Dendritic cell treated with granulocyte-macrophage colony-stimulating factor and Interleukin-4, amounts not matched to agents 40 ng/mL and 50 ng/mL, for 4 days (primary cell): ENCODE results near the gene USP2.

Source experiments
- H3K27ac Mint-ChIP-seq: one replicate; pipeline ENCODE4 v1.8.0; 2022; ENCODE audit warnings: mild to moderate bottlenecking, mixed read lengths
- H3K27me3 Mint-ChIP-seq: one replicate; pipeline ENCODE4 v1.8.0; 2022; ENCODE audit warnings: mild to moderate bottlenecking, mixed read lengths
- H3K36me3 Mint-ChIP-seq: one replicate; pipeline ENCODE4 v1.8.0; 2022; ENCODE audit warnings: low read depth, mixed read lengths
- H3K4me1 Mint-ChIP-seq: one replicate; pipeline ENCODE4 v1.8.0; 2022; ENCODE audit warnings: low read depth, mixed read lengths
- H3K4me3 Mint-ChIP-seq: one replicate; pipeline ENCODE4 v1.8.0; 2022; ENCODE audit warnings: mild to moderate bottlenecking, moderate library complexity, mixed read lengths
- H3K9me3 Mint-ChIP-seq: one replicate; pipeline ENCODE4 v1.8.0; 2022; ENCODE audit warnings: mixed read lengths
- intact Hi-C: fragments of 100-400 bp; cut with micrococcal nuclease; formaldehyde crosslinking; loops from one replicate; pipeline ENCODE4 v1.15.0; 2022

Gene USP2

DNA sequence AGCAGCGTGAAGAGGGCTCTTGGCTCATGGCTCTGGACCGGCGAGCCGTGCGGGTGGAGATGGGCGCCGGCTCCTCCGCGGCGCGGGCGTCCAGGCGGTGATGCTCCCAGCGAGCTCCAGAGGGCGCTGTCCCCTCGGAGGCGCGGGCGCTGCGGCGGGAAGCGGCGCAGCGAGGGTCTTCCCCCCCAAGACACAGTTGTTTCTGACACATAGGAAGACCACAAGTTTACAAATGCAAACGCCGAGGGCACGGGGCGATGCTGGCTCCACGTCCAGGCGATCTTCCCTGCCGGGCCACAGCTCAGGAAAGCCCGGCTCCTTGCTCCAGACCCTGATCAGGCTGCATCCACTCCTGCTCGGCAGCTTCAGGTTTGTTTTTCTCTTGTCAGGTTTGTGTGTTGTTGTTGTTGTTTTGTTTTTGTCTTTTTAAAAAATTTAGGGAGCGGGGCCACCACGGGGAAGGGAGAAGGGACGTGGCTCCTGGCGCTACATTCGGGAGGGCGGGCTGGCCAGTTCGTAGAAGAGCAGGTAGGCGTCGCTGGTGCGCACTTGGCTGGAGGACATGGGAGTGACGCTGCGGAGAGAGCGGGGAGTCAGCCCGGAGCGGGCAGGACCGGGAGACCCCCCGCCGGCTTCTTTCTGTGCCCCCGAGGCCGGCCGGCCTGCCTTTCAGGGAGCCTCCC lies 25.0 kb downstream of the USP2 start:
- Mint-ChIP-seq H3K4me1 (peaks cover 28% of the 10 kb centered on the region), H3K4me3 (peak overlapping the region; percentile 80), H3K36me3 (no peaks in the 10 kb centered on the region), H3K9me3 (no peaks in the 10 kb centered on the region), H3K27me3 (peaks cover 62% of the 10 kb centered on the region), H3K27ac (peak overlapping the region; percentile 50)
- intact Hi-C loops: loop anchor here (1.0 to 2.0 kb wide), 3 partner anchors 18 to 118 kb away; partner anchors contain the start of gene USP2

DNA sequence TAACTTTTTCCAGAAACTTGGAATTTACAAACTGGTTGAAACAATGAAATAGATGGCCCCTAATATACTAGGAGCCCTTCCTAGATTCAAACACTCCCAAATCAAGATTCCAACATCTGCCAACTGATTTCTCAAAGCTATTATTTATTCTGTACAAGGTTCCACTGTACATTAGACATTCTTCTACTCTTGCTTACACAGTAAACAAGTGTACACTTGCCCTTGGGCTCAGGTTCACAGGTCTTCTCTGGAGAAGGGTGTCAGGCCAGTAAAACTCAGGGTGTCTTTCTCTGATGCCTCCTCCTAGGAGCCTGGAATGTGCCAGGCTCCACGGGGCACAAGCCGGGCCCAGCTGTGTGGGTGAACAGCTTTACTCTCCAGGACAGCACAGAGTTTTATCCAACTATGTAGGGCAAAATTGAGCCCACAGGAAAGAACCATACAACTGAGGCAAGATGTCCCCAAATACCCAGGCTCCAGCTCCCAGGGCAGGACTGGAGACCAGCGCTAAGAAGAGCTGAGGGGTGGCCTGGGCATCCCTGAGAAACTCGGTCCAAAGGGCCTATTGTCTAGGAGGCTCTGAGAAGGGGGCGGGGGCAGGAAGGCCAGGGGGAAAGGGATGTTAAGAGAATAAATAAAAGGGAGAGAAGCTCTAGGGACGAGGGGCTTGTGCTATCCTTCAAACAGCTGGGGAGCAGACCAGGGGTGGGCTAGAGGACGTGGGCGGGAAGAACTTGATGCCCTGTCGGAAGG lies 26.2 kb downstream of the USP2 start:
- Mint-ChIP-seq H3K27ac (no peak overlapping the region), H3K27me3 (peaks cover 69% of the 10 kb centered on the region), H3K9me3 (no peaks in the 10 kb centered on the region), H3K36me3 (no peaks in the 10 kb centered on the region), H3K4me3 (no peak overlapping the region), H3K4me1 (peaks cover 28% of the 10 kb centered on the region)
- intact Hi-C loops: no loop called here

DNA sequence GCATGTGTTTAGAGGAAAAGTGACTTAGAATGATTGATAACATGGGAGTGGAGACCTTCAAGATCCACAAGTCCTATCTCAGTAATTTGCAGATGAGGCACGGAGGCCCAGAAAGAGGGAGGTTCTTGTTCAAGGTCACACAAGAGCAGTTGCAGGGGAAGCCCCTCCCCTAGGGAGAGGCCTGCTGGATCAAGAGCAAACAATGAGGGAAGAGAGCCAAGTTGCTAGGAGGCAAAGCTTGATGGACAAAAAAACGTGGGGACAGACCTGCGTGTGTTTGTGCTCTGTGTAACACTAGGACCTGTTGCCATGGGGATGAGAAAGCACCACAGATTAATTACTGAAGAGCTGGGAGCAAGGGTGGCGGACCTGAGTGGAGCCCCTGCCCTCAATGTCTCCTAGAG lies 28.6 kb downstream of the USP2 start:
- intact Hi-C loops: no loop called here
- Mint-ChIP-seq H3K4me1 (peaks cover 16% of the 10 kb centered on the region), H3K36me3 (no peaks in the 10 kb centered on the region), H3K27ac (no peak overlapping the region), H3K9me3 (no peaks in the 10 kb centered on the region), H3K4me3 (no peak overlapping the region), H3K27me3 (peaks cover 71% of the 10 kb centered on the region)

DNA sequence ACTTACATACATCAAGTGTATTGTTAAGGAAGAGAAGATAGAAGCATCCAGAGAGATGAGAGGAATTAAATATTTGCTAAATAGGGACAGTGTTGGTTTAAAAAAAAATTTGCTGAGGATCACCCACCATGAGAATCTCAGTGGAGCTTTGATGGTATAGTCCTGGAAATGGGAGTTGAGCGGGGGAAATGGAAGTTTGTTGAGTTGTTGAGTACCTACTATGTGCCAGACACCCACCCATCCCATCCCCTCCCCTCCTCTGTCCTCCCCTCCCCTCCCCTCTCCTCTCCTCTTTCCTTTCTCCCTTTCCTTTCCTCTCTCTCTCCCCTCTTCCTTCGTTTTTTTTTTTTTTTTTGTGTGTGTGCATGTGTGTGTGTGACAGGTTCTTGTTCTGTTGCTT lies 30.3 kb downstream of the USP2 start:
- Mint-ChIP-seq H3K27ac (no peak overlapping the region), H3K36me3 (no peaks in the 10 kb centered on the region), H3K4me1 (peaks cover 3% of the 10 kb centered on the region), H3K9me3 (no peaks in the 10 kb centered on the region), H3K4me3 (no peak overlapping the region), H3K27me3 (peaks cover 70% of the 10 kb centered on the region)
- intact Hi-C loops: no loop called here

- Mint-ChIP-seq H3K36me3 (no peaks in the 10 kb centered on the region), H3K9me3 (no peaks in the 10 kb centered on the region), H3K27me3 (peaks cover 65% of the 10 kb centered on the region), H3K4me1 (no peaks in the 10 kb centered on the region), H3K27ac (no peak overlapping the region), H3K4me3 (no peak overlapping the region)
- intact Hi-C loops: no loop called here
These were observed 31.2 kb downstream of the USP2 start for GRCh38 chr11:119350302-119350701.

- Mint-ChIP-seq H3K9me3 (no peaks in the 10 kb centered on the region), H3K27me3 (peaks cover 62% of the 10 kb centered on the region), H3K4me3 (no peak overlapping the region), H3K27ac (no peak overlapping the region), H3K4me1 (no peaks in the 10 kb centered on the region), H3K36me3 (no peaks in the 10 kb centered on the region)
- intact Hi-C loops: no loop called here
These were observed 33.4 kb downstream of the USP2 start for GRCh38 chr11:119347940-119348605.

DNA sequence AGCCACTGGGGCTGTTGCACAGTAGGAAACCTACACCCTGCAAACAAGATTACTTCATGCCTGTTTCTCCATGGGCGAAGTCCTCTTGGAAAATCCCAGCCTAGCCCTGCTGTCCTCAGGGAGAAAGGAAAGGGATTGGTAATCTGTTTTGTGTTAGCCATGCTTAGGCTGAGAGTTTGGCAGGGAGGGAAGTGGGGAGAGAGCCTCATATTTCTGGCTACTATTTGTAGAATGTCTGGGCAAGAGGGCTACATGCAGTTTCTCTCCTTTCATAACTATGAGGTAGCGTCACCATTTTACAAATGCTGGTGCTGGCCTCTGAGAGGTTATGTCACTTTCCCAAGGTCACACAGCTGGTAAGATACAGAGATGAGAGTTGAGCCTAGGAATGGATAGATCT lies 34.2 kb downstream of the USP2 start:
- Mint-ChIP-seq H3K27ac (no peak overlapping the region), H3K27me3 (peaks cover 64% of the 10 kb centered on the region), H3K9me3 (no peaks in the 10 kb centered on the region), H3K36me3 (no peaks in the 10 kb centered on the region), H3K4me3 (no peak overlapping the region), H3K4me1 (no peaks in the 10 kb centered on the region)
- intact Hi-C loops: no loop called here

- Mint-ChIP-seq H3K4me1 (no peaks in the 10 kb centered on the region), H3K27ac (no peak within 1 kb of the TSS), H3K9me3 (no peaks in the 10 kb centered on the region), H3K27me3 (peaks cover 66% of the 10 kb centered on the region), H3K36me3 (no peaks in the 10 kb centered on the region), H3K4me3 (no peak within 1 kb of the TSS)
- intact Hi-C loops: no loop called here
These were observed 34.9 kb downstream of the USP2 start, which contains the start of gene MFRP for GRCh38 chr11:119346605-119347004. Gene MFRP, minus strand, starts transcription at chr11:119346705. Its CDS starts 192 bp downstream, at chr11:119346513.

- Mint-ChIP-seq H3K36me3 (no peaks in the 10 kb centered on the region), H3K27me3 (peaks cover 67% of the 10 kb centered on the region), H3K9me3 (no peaks in the 10 kb centered on the region), H3K4me1 (peaks cover 8% of the 10 kb centered on the region), H3K27ac (no peak overlapping the region), H3K4me3 (no peak overlapping the region)
- intact Hi-C loops: no loop called here
These were observed 35.8 kb downstream of the USP2 start for GRCh38 chr11:119345685-119346084.

GRCh38 chr11:119344291-119345010 lies 37.0 kb downstream of the USP2 start:
- Mint-ChIP-seq H3K27me3 (peaks cover 65% of the 10 kb centered on the region), H3K27ac (no peak overlapping the region), H3K36me3 (no peaks in the 10 kb centered on the region), H3K4me1 (peaks cover 11% of the 10 kb centered on the region), H3K9me3 (no peaks in the 10 kb centered on the region), H3K4me3 (no peak overlapping the region)
- intact Hi-C loops: no loop called here

- no peak overlapping the region for H3K27ac Mint-ChIP-seq
- H3K4me1 Mint-ChIP-seq: peaks cover 15% of the 10 kb centered on the region
- no peak overlapping the region for H3K4me3 Mint-ChIP-seq
- intact Hi-C loops: no loop called here
- H3K36me3 Mint-ChIP-seq: no peaks in the 10 kb centered on the region
- peaks cover 70% of the 10 kb centered on the region for H3K27me3 Mint-ChIP-seq
- no peaks in the 10 kb centered on the region for H3K9me3 Mint-ChIP-seq
These were observed 37.8 kb downstream of the USP2 start for GRCh38 chr11:119343726-119344125.

- Mint-ChIP-seq H3K4me1 (peaks cover 25% of the 10 kb centered on the region), H3K36me3 (no peaks in the 10 kb centered on the region), H3K9me3 (no peaks in the 10 kb centered on the region), H3K27me3 (peaks cover 70% of the 10 kb centered on the region), H3K4me3 (no peak overlapping the region), H3K27ac (no peak overlapping the region)
- intact Hi-C loops: no loop called here
These were observed 38.9 kb downstream of the USP2 start for GRCh38 chr11:119342362-119343130.

- H3K36me3 Mint-ChIP-seq: peaks cover 3% of the 10 kb centered on the region
- peaks cover 31% of the 10 kb centered on the region for H3K4me1 Mint-ChIP-seq
- H3K27ac Mint-ChIP-seq: no peak overlapping the region
- H3K4me3 Mint-ChIP-seq: no peak overlapping the region
- intact Hi-C loops: no loop called here
- H3K9me3 Mint-ChIP-seq: no peaks in the 10 kb centered on the region
- peaks cover 66% of the 10 kb centered on the region for H3K27me3 Mint-ChIP-seq
These were observed 39.5 kb downstream of the USP2 start for GRCh38 chr11:119342023-119342300.
